SK-N-SH treated with all-trans-retinoic acid at 6 μM for 48 hours (cell line): ENCODE data around the gene ATR.
A peak's percentile ranks its signal among the peaks of the same experiment; 100 is the strongest.

Experiments
- ATAC-seq: fragments of 200-7000 bp; cut with Tn5 transposase; 3 replicates; pipeline ENCODE4 v1.9.1; 2020; ENCODE audit warnings: mild to moderate bottlenecking, moderate library complexity
- ARNTL ChIP-seq: fragments of 450-650 bp; formaldehyde crosslinking; IDR thresholded peaks from 2 replicates; pipeline ENCODE4 v1.5.0; 2020; ENCODE audit warnings: low read depth, mild to moderate bottlenecking, moderate library complexity, borderline replicate concordance
- BACH2 ChIP-seq: fragments of 250-450 bp; sonication (Bioruptor Pico); IDR thresholded peaks from 2 replicates; pipeline ENCODE4 v1.9.0; 2021; ENCODE audit warnings: mild to moderate bottlenecking, borderline replicate concordance
- CSDC2 ChIP-seq: fragments of 250-450 bp; sonication (Bioruptor Pico); IDR thresholded peaks from 2 replicates; pipeline ENCODE4 v1.5.0; 2020; ENCODE audit warnings: mild to moderate bottlenecking, moderate library complexity
- CSRNP3 ChIP-seq: fragments of 250-450 bp; sonication (Bioruptor Pico); IDR thresholded peaks from 2 replicates; pipeline ENCODE4 v1.5.1; 2021; ENCODE audit warnings: mild to moderate bottlenecking, moderate library complexity
- ESRRG ChIP-seq: fragments of 250-450 bp; sonication (Bioruptor Pico); IDR thresholded peaks from 2 replicates; pipeline ENCODE4 v1.6.1; 2021; ENCODE audit warnings: mild to moderate bottlenecking
- GLIS3 ChIP-seq: fragments of 250-450 bp; sonication (Bioruptor Pico); IDR thresholded peaks from 2 replicates; pipeline ENCODE4 v1.5.0; 2020; ENCODE audit warnings: mild to moderate bottlenecking, moderate library complexity
- OSR1 ChIP-seq: fragments of 250-450 bp; sonication (Bioruptor Pico); IDR thresholded peaks from 2 replicates; pipeline ENCODE4 v1.8.0; 2022; ENCODE audit warnings: moderate library complexity, mild to moderate bottlenecking, inconsistent platforms
- PATZ1 ChIP-seq: fragments of 250-450 bp; sonication (Bioruptor Pico); IDR thresholded peaks from 2 replicates; pipeline ENCODE4 v1.8.0; 2020; ENCODE audit warnings: mild to moderate bottlenecking, moderate library complexity, borderline replicate concordance
- PPARA ChIP-seq: fragments of 250-450 bp; sonication (Bioruptor Pico); IDR thresholded peaks from 2 replicates; pipeline ENCODE4 v1.5.0; 2020; ENCODE audit warnings: mild to moderate bottlenecking, borderline replicate concordance
- SNAI2 ChIP-seq: fragments of 250-450 bp; sonication (Bioruptor Pico); IDR thresholded peaks from 2 replicates; pipeline ENCODE4 v1.5.0; 2020; ENCODE audit warnings: mild to moderate bottlenecking, moderate library complexity
- TCF4 ChIP-seq: fragments of 250-450 bp; sonication (Bioruptor Pico); IDR thresholded peaks from 2 replicates; pipeline ENCODE4 v1.8.0; 2021; ENCODE audit warnings: mild to moderate bottlenecking, moderate library complexity, borderline replicate concordance
- TOX ChIP-seq: fragments of 250-450 bp; sonication (Bioruptor Pico); IDR thresholded peaks from 2 replicates; pipeline ENCODE4 v1.8.0; 2021; ENCODE audit warnings: mild to moderate bottlenecking, moderate library complexity, borderline replicate concordance
- ZC3H10 ChIP-seq: fragments of 250-450 bp; sonication (Bioruptor Pico); IDR thresholded peaks from 2 replicates; pipeline ENCODE4 v1.5.1; 2021; ENCODE audit warnings: mild to moderate bottlenecking, moderate library complexity
- ZFP3 ChIP-seq: fragments of 250-450 bp; sonication (Bioruptor Pico); IDR thresholded peaks from 2 replicates; pipeline ENCODE4 v1.5.0; 2020; ENCODE audit warnings: mild to moderate bottlenecking, moderate library complexity
- ZFP30 ChIP-seq: fragments of 450-650 bp; formaldehyde crosslinking; IDR thresholded peaks from 2 replicates; pipeline ENCODE4 v1.5.0; 2022; ENCODE audit warnings: mild to moderate bottlenecking, moderate library complexity
- ZNF565 ChIP-seq: fragments of 450-650 bp; formaldehyde crosslinking; conservative IDR thresholded peaks from 2 replicates; pipeline ENCODE4 v1.5.0; 2020; ENCODE audit warnings: low read depth, mild to moderate bottlenecking, moderate library complexity
- ZNF70 ChIP-seq: fragments of 450-650 bp; formaldehyde crosslinking; IDR thresholded peaks from 2 replicates; pipeline ENCODE4 v1.5.0; 2020; ENCODE audit warnings: mild to moderate bottlenecking, moderate library complexity
- ZNF8 ChIP-seq: fragments of 450-650 bp; formaldehyde crosslinking; IDR thresholded peaks from 2 replicates; pipeline ENCODE4 v1.5.0; 2020; ENCODE audit warnings: mild to moderate bottlenecking, moderate library complexity
- TF ChIP-seq, protein P1 (sequence below): fragments of 250-450 bp; sonication (Bioruptor Pico); IDR thresholded peaks from 2 replicates; pipeline ENCODE4 v1.5.0; 2020; ENCODE audit warnings: mild to moderate bottlenecking, moderate library complexity
- TF ChIP-seq, protein P2 (sequence below): fragments of 250-450 bp; sonication (Bioruptor Pico); IDR thresholded peaks from 2 replicates; pipeline ENCODE4 v1.5.1; 2020; ENCODE audit warnings: low read depth, mild to moderate bottlenecking, moderate library complexity

Gene ATR

DNA sequence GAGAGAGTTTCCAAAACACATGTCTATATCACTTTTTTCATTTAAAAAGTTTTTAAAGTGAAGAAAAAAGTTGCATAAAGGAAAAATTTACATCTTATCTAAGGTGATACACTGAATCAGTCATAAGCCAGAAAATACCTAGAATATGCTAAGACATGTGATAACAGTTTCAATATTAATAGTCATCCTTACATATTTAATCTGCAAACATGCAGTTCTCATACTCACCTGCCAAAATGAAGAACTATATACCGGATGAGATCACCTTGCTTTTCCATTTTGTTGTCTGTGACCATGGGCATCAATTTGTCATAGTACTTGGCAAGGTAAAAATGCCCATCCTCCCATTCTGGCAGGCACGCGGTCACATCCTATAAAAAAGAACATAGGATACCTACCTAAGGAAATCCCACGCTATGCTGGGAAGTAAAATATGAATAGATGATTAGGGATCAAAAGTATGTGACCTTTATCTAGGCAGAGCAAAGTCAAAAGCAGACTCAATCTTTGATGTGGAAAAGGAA lies 93.6 kb downstream of the ATR start:
- TF ChIP-seq OSR1 (CRISPR knock-in tag), result no peak
- no peak for TF ChIP-seq ZNF70 (CRISPR knock-in tag)
- TF ChIP-seq, protein P1, sequence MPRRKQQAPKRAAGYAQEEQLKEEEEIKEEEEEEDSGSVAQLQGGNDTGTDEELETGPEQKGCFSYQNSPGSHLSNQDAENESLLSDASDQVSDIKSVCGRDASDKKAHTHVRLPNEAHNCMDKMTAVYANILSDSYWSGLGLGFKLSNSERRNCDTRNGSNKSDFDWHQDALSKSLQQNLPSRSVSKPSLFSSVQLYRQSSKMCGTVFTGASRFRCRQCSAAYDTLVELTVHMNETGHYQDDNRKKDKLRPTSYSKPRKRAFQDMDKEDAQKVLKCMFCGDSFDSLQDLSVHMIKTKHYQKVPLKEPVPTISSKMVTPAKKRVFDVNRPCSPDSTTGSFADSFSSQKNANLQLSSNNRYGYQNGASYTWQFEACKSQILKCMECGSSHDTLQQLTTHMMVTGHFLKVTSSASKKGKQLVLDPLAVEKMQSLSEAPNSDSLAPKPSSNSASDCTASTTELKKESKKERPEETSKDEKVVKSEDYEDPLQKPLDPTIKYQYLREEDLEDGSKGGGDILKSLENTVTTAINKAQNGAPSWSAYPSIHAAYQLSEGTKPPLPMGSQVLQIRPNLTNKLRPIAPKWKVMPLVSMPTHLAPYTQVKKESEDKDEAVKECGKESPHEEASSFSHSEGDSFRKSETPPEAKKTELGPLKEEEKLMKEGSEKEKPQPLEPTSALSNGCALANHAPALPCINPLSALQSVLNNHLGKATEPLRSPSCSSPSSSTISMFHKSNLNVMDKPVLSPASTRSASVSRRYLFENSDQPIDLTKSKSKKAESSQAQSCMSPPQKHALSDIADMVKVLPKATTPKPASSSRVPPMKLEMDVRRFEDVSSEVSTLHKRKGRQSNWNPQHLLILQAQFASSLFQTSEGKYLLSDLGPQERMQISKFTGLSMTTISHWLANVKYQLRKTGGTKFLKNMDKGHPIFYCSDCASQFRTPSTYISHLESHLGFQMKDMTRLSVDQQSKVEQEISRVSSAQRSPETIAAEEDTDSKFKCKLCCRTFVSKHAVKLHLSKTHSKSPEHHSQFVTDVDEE (CRISPR knock-in tag), result no peak
- no peak for TF ChIP-seq SNAI2 (CRISPR knock-in tag)
- no peak for TF ChIP-seq ESRRG
- TF ChIP-seq GLIS3 (CRISPR knock-in tag), result no peak
- no peak for TF ChIP-seq CSDC2 (CRISPR knock-in tag)
- TF ChIP-seq ZFP3 (CRISPR knock-in tag), result no peak
- no peak for ATAC-seq

DNA sequence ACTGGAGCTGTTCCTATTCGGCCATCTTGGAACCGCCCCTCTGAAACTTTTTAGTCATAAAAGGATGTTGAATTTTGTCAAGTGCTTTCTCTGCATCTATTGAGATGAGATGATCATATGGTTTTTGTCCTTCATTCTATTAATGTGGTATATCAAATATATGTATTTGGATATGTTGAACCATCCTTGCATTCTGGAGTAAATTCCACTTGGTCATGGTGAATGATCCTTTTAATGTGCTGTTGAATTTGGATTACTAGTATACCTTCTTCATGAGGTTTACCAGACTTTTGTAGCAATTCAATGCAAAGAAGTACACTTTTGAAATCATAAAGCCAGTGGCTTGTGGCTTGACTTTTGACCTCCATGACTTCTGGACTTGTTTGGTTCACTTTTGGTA lies 97.3 kb downstream of the ATR start:
- TF ChIP-seq ZNF565 (CRISPR knock-in tag) (no peak), PPARA (CRISPR knock-in tag) (no peak), ZNF8 (CRISPR knock-in tag) (peak; percentile 56; the same call in 1 of the 2 replicates)
- no peak for ATAC-seq

- no peak for TF ChIP-seq SNAI2 (CRISPR knock-in tag)
- TF ChIP-seq ZFP30 (CRISPR knock-in tag), result no peak
- TF ChIP-seq, all 23 proteins: peak for 0
- ATAC-seq, result no peak
These were observed 107.7 kb downstream of the ATR start for GRCh38 chr3:142470826-142471225.

- ATAC-seq, result no peak
These were observed 110.1 kb downstream of the ATR start for GRCh38 chr3:142468456-142468855.

GRCh38 chr3:142467768-142468167 lies 110.8 kb downstream of the ATR start:
- no peak for ATAC-seq
- TF ChIP-seq CSRNP3 (no peak), PPARA (CRISPR knock-in tag) (no peak), CSDC2 (CRISPR knock-in tag) (no peak), ARNTL (CRISPR knock-in tag) (no peak), PATZ1 (no peak), ZNF8 (CRISPR knock-in tag) (no peak)
- TF ChIP-seq, protein P2, sequence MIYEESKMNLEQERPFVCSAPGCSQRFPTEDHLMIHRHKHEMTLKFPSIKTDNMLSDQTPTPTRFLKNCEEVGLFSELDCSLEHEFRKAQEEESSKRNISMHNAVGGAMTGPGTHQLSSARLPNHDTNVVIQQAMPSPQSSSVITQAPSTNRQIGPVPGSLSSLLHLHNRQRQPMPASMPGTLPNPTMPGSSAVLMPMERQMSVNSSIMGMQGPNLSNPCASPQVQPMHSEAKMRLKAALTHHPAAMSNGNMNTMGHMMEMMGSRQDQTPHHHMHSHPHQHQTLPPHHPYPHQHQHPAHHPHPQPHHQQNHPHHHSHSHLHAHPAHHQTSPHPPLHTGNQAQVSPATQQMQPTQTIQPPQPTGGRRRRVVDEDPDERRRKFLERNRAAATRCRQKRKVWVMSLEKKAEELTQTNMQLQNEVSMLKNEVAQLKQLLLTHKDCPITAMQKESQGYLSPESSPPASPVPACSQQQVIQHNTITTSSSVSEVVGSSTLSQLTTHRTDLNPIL (CRISPR knock-in tag), result no peak

More at GRCh38 chr3:142468456-142468855, 110.1 kb downstream of the ATR start:
- no peak for TF ChIP-seq TOX (CRISPR knock-in tag)
- TF ChIP-seq ZNF70 (CRISPR knock-in tag), result no peak
- TF ChIP-seq ZC3H10, result no peak
- no peak for TF ChIP-seq ESRRG
- no peak for TF ChIP-seq ZFP3 (CRISPR knock-in tag)
- no peak for TF ChIP-seq BACH2 (CRISPR knock-in tag)
- TF ChIP-seq TCF4 (CRISPR knock-in tag), result no peak
- no peak for TF ChIP-seq CSDC2 (CRISPR knock-in tag)
- TF ChIP-seq, protein P2 (CRISPR knock-in tag), result no peak
- TF ChIP-seq, protein P1 (CRISPR knock-in tag), result no peak
- TF ChIP-seq PPARA (CRISPR knock-in tag), result no peak
- no peak for TF ChIP-seq ZNF8 (CRISPR knock-in tag)
